Stomach (tissue), 9 donors: ENCODE results near the gene COG5. TPM values are rescaled to one million over a fixed set of nuclear protein-coding genes. Genes with fewer than 3 reads are reported as not detected.

Experiments
- DNase-seq, 2 donors: peaks; one replicate each; pipeline versions ENCODE4 v3.0.0 to v3.0.0-alpha.2; 2013 to 2019
- H3K27ac ChIP-seq, 5 donors: fragments of 200-600 bp in 4 of 5; sonication (generic) in 4 of 5; one replicate each; pipeline ENCODE4 v1.5.1; 2013 to 2019; ENCODE audit warnings: mild to moderate bottlenecking in 1 of 5, moderate library complexity in 1 of 5
- H3K27me3 ChIP-seq, 3 donors: fragments of 200-600 bp; sonication (generic); one replicate each; pipeline ENCODE4 v1.5.1; 2017 to 2019; ENCODE audit warnings: mixed run types in 1 of 3
- H3K36me3 ChIP-seq, 4 donors: fragments of 200-600 bp; sonication (generic); 1 replicate in 3 of 4; 2 replicates in 1 of 4; pipeline ENCODE4 v1.5.1; 2016 to 2019
- H3K4me1 ChIP-seq, 4 donors: fragments of 200-600 bp; sonication (generic); one replicate each; pipeline ENCODE4 v1.5.1; 2016 to 2019
- H3K4me3 ChIP-seq, 4 donors: fragments of 200-600 bp; sonication (generic) in 3 of 4; one replicate each; pipeline ENCODE4 v1.5.1; 2016 to 2019; ENCODE audit warnings: mild to moderate bottlenecking in 1 of 4
- H3K9me3 ChIP-seq, 4 donors: fragments of 200-600 bp; sonication (generic); one replicate each; pipeline ENCODE4 v1.5.1; 2016 to 2019
- EP300 ChIP-seq: sonication (generic); formaldehyde crosslinking; IDR thresholded peaks from one replicate; pipeline ENCODE4 v1.6.1; 2017; ENCODE audit warnings: antibody characterized with exemption
- POLR2A ChIP-seq, 4 donors: fragments of 450-650 bp; IDR thresholded peaks; one replicate each; pipeline ENCODE4 v1.6.1; 2016; ENCODE audit warnings: antibody characterized with exemption in 4 of 4, control low read depth in 2 of 4, mild to moderate bottlenecking in 1 of 4, moderate library complexity in 1 of 4
- POLR2AphosphoS5 ChIP-seq, 3 donors: sonication (generic); formaldehyde crosslinking; IDR thresholded peaks; one replicate each; pipeline ENCODE4 v1.6.1; 2016; ENCODE audit warnings: antibody characterized with exemption in 3 of 3
- WGBS, 5 donors: extraction: QIAGEN DNeasy Blood & Tissue Kit in 3 of 5; methylation state at CpG; one replicate each; pipeline versions ENCODE4 v1.1.5 to v1.1.7; 2013 to 2018; 5-methylcytosine and 5-hydroxymethylcytosine counted together
- intact Hi-C: fragments of 100-400 bp; cut with DNase I; formaldehyde crosslinking; loops from one replicate; pipeline ENCODE4 v1.15.1; 2023; ENCODE audit warnings: low total_unique reads
- polyA plus RNA-seq, 3 donors: library from polyadenylated mRNA; stranded (reverse); fragments of 200-250 nt; gene quantifications; one replicate each; pipeline ENCODE4 v1.2.3, GENCODE V29; 2013
- total RNA-seq, 5 donors: library from RNA; depleted of rRNA; stranded (reverse); fragments of >200 nt; gene quantifications; one replicate each; pipeline versions ENCODE4 v1.1.0 to v1.2.3, GENCODE V29; 2014 to 2016
- TF ChIP-seq, protein P1 (sequence below), 7 experiments: fragments of 450-650 bp in 4 of 7; fragments of 200-600 bp in 3 of 7; sonication (generic) in 3 of 7; IDR thresholded peaks; one replicate each; pipeline ENCODE4 v1.5.1; 2016 to 2019; ENCODE audit warnings: antibody characterized with exemption in 7 of 7, control low read depth in 2 of 7, mild to moderate bottlenecking in 1 of 7
- donor health status: healthy with polysubstance abuse.
- donor health status: Bipolar disorder and iron deficiency.
- donor health status: healthy.

Gene COG5
- total and polyA plus RNA-seq, 8 donors, result 5.2 to 285 (median 17.1) TPM

DNA sequence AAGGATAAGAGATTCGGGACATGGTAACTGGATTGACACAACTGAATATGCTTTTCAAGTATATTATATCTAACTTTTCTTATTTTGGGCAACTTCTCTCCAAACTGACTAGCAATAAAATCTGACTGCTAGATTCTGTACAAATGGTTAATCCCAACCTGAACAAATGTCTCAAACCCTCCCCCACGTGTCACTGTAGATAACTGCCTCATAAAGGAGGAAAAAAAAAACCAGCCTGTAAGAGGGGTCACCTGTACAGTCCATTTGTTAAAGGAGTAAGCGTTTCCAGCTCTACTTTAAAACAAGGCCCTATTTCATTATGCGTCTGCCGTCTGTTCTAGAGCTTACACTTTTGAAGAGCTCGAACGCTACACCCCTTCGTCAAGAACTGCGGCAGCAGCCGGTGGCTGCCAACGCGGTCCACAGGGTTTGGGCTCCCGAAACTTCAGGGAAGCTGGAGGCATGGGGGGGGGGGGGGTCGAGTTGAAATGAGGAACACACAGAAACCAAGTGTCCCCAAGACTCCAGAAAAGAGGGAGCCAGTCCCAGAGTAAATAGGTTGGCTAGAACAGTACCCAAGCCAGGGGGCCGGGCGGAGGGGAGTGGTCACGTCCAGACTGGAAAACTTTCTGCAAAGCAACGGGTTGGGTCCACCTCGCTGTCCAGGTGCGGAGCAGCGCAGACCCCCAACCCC lies 492 bp downstream of the COG5 start:
- Histone ChIP-seq H3K4me1 (peaks cover 28 to 56% (median 48%) of the 10 kb centered on the region in 4 donors), H3K36me3 (no peaks in the 10 kb centered on the region), H3K9me3 (no peaks in the 10 kb centered on the region), H3K27me3 (no peaks in the 10 kb centered on the region), H3K4me3 (peak overlapping the region; percentile 65 to 96 (median 82)), H3K27ac (peak overlapping the region; percentile 91 to 98 (median 96))
- peak in 1 of 2 donors; percentile 62 for DNase-seq
- intact Hi-C loops, result no loop called here
- WGBS, 5 donors, result 1 to 3% (median 3%) methylated on average over 17 to 21 of the region's 21 CpGs
- TF ChIP-seq, protein P1, sequence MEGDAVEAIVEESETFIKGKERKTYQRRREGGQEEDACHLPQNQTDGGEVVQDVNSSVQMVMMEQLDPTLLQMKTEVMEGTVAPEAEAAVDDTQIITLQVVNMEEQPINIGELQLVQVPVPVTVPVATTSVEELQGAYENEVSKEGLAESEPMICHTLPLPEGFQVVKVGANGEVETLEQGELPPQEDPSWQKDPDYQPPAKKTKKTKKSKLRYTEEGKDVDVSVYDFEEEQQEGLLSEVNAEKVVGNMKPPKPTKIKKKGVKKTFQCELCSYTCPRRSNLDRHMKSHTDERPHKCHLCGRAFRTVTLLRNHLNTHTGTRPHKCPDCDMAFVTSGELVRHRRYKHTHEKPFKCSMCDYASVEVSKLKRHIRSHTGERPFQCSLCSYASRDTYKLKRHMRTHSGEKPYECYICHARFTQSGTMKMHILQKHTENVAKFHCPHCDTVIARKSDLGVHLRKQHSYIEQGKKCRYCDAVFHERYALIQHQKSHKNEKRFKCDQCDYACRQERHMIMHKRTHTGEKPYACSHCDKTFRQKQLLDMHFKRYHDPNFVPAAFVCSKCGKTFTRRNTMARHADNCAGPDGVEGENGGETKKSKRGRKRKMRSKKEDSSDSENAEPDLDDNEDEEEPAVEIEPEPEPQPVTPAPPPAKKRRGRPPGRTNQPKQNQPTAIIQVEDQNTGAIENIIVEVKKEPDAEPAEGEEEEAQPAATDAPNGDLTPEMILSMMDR (IDR thresholded peaks at IDR 0.05), result no peak
- TF ChIP-seq EP300, result no peak
- TF ChIP-seq POLR2A (IDR thresholded peaks at IDR 0.05), result no peak
- TF ChIP-seq POLR2AphosphoS5 (IDR thresholded peaks at IDR 0.05), result no peak

DNA sequence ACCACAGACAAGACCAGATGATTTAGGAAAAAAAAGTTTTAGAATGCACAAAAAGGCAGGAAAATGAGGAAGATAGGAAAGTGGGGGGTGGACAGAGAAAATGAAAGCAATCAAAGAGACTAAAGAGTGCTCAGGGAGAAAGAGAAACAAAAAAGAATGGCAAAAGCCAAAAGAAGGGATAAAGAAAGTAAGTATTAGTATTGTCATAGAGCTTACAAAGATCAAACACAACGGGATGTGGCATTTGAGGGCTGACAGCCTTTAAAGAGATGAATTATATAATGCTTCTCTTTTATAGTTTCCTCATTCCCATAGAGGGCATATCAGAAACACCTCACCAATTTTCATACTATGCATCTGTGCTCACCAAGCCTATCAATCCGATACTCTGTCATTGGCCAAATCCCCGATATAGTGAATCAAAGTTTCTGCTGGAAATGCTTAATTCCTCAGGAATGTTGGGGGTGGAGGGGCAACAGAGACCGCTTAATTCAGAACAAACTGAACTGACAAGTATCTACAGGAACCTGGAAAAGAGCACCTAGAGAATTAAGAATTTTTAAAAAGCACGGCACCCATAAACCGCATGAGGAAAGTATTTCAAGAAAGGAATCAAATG lies 2.7 kb downstream of the COG5 start:
- 75 to 87% (median 80%) methylated on average over 6 of the region's 6 CpGs for WGBS, 5 donors
- TF ChIP-seq, protein P1 (IDR thresholded peaks at IDR 0.05), result no peak
- intact Hi-C loops, result no loop called here
- Histone ChIP-seq H3K27ac (peak overlapping the region in 2 of 5 donors; percentile 4 to 25), H3K4me1 (peaks cover 28 to 56% (median 48%) of the 10 kb centered on the region in 4 donors), H3K27me3 (no peaks in the 10 kb centered on the region), H3K36me3 (peaks cover 0 to 19% (median 15%) of the 10 kb centered on the region in 4 donors), H3K4me3 (no peak overlapping the region), H3K9me3 (no peaks in the 10 kb centered on the region)
- no peak for DNase-seq

DNA sequence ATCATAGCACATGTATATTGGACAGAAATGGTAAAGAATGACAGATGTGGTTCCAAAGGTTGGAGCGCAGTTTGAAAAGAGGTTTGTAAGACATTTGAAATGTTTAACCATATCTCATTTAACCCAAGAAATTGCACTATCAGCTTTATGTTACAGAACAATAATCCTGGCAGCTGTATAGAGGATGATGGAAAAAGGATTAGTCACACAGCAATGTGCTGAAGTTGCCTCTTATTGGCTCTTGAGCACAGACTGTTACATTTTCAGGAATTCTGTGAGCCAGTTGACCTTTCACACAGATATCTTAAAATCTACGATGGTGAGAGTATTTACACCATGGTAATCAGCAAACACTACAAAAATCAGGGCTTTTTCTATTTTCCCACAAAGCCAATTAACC lies 3.9 kb downstream of the COG5 start:
- intact Hi-C loops, result no loop called here
- H3K9me3 ChIP-seq, result no peaks in the 10 kb centered on the region
- WGBS, 5 donors, result 56 to 64% (median 59%) methylated on average over 2 of the region's 2 CpGs
- peak overlapping the region in 3 of 5 donors; percentile 19 to 25 (median 25) for H3K27ac ChIP-seq
- H3K36me3 ChIP-seq, result peaks cover 0 to 30% (median 26%) of the 10 kb centered on the region in 4 donors
- no peaks in the 10 kb centered on the region for H3K27me3 ChIP-seq
- TF ChIP-seq POLR2A (IDR thresholded peaks at IDR 0.05) (no peak), POLR2AphosphoS5 (IDR thresholded peaks at IDR 0.05) (no peak), EP300 (no peak)
- TF ChIP-seq, protein P1 (IDR thresholded peaks at IDR 0.05), result no peak
- DNase-seq, result no peak
- no peak overlapping the region for H3K4me3 ChIP-seq
- peaks cover 27 to 47% (median 42%) of the 10 kb centered on the region in 4 donors for H3K4me1 ChIP-seq

DNA sequence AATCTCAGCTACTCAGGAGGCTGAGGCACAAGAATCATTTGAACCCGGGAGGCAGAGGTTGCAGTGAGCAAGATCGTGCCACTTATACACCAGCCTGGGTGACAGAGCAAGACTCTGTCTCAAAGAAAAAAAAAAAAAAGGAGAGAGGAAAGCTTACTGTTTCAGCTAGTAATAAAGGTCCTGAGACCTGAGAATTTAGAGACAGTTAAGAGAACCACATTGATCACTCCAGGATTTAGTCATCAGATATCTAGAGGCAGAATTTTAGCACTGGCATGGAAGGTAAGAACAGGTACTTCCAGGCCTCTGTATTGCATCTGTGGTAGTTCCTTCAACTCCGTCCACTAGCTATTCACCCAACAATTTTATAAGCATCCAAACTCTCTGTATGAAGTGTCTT lies 7.8 kb downstream of the COG5 start:
- peaks cover 6 to 35% (median 12%) of the 10 kb centered on the region in 4 donors for H3K4me1 ChIP-seq
- no peak overlapping the region for H3K4me3 ChIP-seq
- no peaks in the 10 kb centered on the region for H3K9me3 ChIP-seq
- 93 to 98% (median 96%) methylated on average over 3 of the region's 3 CpGs for WGBS, 5 donors
- H3K27ac ChIP-seq, result no peak overlapping the region
- no peak for TF ChIP-seq EP300
- TF ChIP-seq POLR2A (IDR thresholded peaks at IDR 0.05), result no peak
- TF ChIP-seq POLR2AphosphoS5 (IDR thresholded peaks at IDR 0.05), result no peak
- TF ChIP-seq, protein P1 (IDR thresholded peaks at IDR 0.05), result no peak
- H3K36me3 ChIP-seq, result peaks cover 0 to 56% (median 51%) of the 10 kb centered on the region in 4 donors
- intact Hi-C loops, result no loop called here
- DNase-seq, result no peak
- no peaks in the 10 kb centered on the region for H3K27me3 ChIP-seq
